ENCODE measurements around the gene SLC25A44.

- TF ChIP-seq CTCF (conservative IDR thresholded peaks at IDR 0.05; ENCODE audit: low read depth, low read length) (no peak), EZH2 (IDR thresholded peaks at IDR 0.05; ENCODE audit: borderline replicate concordance, low read depth, low read length, poor library complexity, severe bottlenecking) (no peak)
These were observed 63.8 kb downstream of the SLC25A44 start for GRCh38 chr1:156257711-156258110.
